Retinal pigment epithelial cell (primary cell): Measurements from ENCODE around the gene BAHCC1.

Experiments used
- DNase-seq: peaks from one replicate; pipeline ENCODE4 v3.0.0-alpha.2; 2010; ENCODE audit warnings: low read depth
- H3K4me3 ChIP-seq: 2 replicates; pipeline ENCODE4 v1.5.1; 2011; ENCODE audit warnings: mild to moderate bottlenecking, low read length, control low read depth, moderate library complexity
- CTCF ChIP-seq: conservative IDR thresholded peaks from 2 replicates; pipeline ENCODE4 v1.5.1; 2011; ENCODE audit warnings: low read depth, low read length, control low read depth, inconsistent platforms

The BAHCC1 gene

GRCh38 chr17:81456091-81456490 is 60.8 kb downstream of the BAHCC1 start:
- no peak for DNase-seq
- no peak overlapping the region for H3K4me3 ChIP-seq
- TF ChIP-seq CTCF, result no peak

- no peak for TF ChIP-seq CTCF
- H3K4me3 ChIP-seq, result no peak overlapping the region
- no peak for DNase-seq
Observed at GRCh38 chr17:81456798-81457197, 61.5 kb downstream of the BAHCC1 start.

DNA sequence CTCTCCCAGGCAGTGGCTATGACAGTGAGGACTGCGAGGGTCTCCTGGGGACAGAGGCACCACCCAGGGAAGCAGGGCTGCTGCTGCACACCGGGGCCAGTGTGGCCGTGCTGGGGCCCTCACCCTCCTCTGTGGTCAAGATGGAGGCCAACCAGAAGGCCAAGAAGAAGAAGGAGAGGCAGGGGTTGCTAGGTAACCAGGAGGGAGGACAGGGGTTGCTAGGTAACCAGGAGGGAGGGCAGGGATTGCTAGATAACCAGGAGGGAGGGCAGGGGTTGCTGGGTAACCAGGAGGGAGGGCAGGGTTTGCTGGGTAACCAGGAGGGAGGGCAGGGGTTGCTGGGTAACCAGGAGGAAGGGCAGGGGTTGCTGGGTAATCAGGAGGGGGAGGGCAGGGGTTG is 62.1 kb downstream of the BAHCC1 start:
- TF ChIP-seq CTCF, result no peak
- H3K4me3 ChIP-seq, result no peak overlapping the region
- DNase-seq, result no peak

GRCh38 chr17:81457917-81458555 is 62.8 kb downstream of the BAHCC1 start:
- no peak overlapping the region for H3K4me3 ChIP-seq
- TF ChIP-seq CTCF, result no peak
- no peak for DNase-seq

DNA sequence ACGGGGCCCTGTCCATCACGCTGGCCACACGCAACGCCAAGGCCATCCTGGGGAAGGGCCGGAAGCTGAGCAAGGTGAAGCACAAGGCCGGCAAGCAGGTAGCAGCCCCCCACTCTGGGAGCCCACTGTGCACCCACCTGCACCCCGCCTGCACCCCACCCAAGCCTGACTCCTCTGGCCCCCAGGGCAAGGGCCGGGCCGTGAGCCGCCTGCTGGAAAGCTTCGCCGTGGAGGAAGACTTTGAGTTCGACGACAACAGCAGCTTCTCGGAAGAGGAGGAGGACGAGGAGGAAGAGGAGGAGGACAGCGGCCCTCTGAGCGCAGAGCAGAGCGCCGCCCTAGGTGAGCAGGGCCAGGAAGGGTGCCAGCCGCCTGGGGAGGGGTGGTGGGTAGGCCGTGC is 63.4 kb downstream of the BAHCC1 start:
- H3K4me3 ChIP-seq, result no peak overlapping the region

GRCh38 chr17:81459224-81459623 is 64.0 kb downstream of the BAHCC1 start:
- H3K4me3 ChIP-seq, result no peak overlapping the region
- no peak for TF ChIP-seq CTCF
- DNase-seq, result no peak

More for the DNA sequence above, 63.4 kb downstream of the BAHCC1 start:
- TF ChIP-seq CTCF, result no peak
- DNase-seq, result no peak

DNA sequence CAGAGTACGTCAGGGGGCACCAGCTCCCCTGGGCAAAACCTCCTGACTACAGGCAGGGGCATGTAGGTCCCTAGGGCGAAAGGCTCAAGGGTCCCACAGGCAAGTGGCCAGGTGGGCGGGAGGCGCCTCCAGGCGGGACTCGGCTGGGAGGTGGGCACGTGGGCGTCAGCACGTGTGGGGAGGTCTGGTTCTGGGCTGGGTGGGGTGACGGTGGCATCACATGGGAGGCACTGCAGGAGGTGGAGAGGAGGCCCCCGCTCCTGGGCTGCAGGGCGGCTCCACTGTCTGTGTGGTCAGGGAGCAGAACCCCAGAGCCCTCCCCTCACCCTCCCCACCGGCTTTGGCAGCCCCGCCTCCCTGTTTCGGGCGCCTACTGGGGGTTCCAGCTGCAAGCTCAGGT is 64.6 kb downstream of the BAHCC1 start:
- no peak overlapping the region for H3K4me3 ChIP-seq
- no peak for TF ChIP-seq CTCF
- DNase-seq, result no peak
